NCI-H226 (cell line): ENCODE results near the gene BUD13.

Source experiments
- DNase-seq: peaks from one replicate; pipeline ENCODE4 v3.0.0-alpha.2; 2015

BUD13 gene

GRCh38 chr11:116712428-116712827 is 60.4 kb downstream of the BUD13 start:
- peak; percentile 45 for DNase-seq

DNA sequence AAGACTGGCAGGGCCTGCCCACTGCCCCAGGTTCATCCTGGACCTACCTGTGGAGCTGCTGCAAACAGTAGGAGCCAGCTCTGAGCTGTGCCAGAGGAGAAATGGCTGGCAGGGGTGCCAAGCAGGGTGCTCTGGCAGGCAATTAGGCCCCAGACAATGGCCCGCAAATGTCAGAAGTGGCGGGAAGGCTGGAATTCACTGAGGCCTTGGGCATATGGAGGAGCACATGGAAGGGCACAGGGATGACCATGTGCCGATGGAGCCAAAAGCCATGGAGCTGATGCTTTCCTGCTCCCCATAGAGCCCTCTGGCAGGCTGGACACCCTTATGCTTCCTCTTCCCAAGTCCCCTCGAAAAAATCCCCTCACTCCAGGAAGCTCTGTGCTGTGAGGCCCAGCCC is 62.0 kb downstream of the BUD13 start:
- DNase-seq, result no peak

DNA sequence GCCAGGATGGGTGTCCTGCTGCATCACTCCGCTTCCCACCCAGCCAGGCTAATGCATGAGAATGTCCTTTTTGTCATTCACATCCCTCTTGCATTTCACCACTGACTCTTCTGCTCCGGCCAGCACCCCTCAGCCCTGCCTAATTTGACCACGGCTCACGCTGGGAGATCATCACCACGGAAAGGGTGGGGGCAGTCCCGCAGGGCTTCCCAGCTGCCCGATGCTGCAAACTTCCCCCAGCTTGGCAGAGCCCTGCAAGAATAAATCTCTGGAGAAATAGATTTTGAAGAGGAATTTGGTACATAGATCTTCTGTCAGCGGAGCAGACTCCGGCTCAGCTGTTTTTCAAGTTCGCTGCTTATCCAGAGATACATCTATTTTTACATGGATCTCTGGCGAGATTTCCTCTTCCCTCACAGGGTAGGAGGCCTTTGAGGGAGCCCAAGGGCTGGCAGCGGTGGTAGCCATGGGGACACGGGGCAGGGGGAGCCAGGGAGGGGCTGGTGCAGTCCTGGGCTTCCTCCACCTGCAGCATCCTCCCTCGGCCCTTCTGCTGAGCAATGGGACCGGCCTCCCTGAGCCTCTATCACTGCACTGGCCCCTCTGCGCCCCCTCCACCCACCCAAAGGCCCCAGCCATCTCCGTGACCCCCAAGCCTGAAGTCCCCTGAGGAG is 62.6 kb downstream of the BUD13 start:
- no peak for DNase-seq

DNA sequence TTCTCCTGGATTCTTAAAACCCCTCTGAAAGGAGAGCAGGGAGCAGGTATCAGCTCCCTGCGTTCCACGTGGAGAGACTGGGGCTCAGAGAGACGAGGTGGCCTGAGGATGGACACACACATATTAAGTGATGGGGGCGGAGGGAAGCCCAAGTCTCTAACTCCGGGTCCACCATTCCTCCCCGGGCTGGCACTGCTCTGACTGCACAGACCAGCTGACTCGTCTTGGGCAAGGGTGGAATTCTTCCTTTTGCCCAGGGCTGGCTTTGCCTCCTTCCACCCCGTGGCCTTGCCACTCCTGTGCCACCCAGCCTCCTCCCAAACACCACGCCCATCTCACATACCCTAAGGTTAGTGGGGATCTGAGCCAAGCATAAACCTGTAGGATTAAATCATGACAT is 65.0 kb downstream of the BUD13 start:
- no peak for DNase-seq

DNA sequence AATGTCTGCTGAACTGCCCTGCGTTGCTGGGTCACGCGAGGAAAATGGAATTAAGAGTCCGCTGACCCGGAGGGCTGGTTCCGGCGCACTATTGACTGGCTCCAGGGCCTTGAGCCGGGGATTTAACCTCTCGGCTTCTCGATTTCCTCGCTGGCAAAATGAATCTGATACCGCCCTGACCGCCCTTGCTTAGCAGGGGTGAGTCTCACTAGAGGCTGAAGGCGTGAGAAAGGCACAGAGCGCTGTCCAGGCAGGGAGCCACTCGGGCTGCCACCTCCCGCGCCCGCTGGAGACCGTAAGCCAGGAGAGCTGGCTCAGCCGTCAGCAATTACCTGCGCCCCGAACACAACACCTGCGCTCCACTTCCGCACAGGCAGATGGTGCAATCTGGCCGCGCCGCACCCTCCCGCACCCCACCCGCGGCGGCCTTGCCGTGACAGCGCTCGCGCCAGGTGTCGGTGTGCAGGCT is 65.6 kb downstream of the BUD13 start:
- DNase-seq, result no peak

- no peak for DNase-seq
Observed at GRCh38 chr11:116703421-116703820, 69.4 kb downstream of the BUD13 start.

GRCh38 chr11:116702772-116703385 is 69.9 kb downstream of the BUD13 start:
- DNase-seq, result no peak

DNA sequence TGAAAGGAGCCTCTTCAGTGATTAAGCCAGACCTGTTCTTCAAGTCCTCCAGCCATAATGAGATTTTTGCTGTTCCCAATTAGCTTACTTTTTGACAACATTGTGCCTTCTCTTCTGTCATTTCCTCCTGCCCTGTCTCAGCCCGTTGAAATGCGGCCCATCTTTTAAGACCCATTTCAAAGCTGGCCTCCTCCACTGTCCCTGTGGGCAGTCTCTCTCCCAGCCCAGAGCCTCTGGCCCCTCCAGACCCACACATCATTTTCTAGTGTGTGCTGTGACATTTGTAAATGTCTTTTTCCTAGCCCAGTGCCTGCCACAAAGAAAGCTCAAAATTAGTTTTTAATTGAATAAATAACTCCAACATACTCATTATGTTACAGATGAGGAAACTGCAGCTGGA is 70.9 kb downstream of the BUD13 start:
- no peak for DNase-seq

- no peak for DNase-seq
Observed at GRCh38 chr11:116701297-116701801, 71.4 kb downstream of the BUD13 start.

GRCh38 chr11:116700586-116701220 is 72.1 kb downstream of the BUD13 start:
- no peak for DNase-seq
